VCaP (cell line): ENCODE measurements around the gene CBX8.

Experiments
- H3K27ac ChIP-seq: fragments of 450-650 bp; 2 replicates; pipeline ENCODE4 v1.5.1; 2017
- TF ChIP-seq, protein P1 (sequence below): fragments of 450-650 bp; conservative IDR thresholded peaks from 2 replicates; pipeline ENCODE4 v1.5.1; 2017; ENCODE audit warnings: mild to moderate bottlenecking, moderate library complexity

Gene CBX8

DNA sequence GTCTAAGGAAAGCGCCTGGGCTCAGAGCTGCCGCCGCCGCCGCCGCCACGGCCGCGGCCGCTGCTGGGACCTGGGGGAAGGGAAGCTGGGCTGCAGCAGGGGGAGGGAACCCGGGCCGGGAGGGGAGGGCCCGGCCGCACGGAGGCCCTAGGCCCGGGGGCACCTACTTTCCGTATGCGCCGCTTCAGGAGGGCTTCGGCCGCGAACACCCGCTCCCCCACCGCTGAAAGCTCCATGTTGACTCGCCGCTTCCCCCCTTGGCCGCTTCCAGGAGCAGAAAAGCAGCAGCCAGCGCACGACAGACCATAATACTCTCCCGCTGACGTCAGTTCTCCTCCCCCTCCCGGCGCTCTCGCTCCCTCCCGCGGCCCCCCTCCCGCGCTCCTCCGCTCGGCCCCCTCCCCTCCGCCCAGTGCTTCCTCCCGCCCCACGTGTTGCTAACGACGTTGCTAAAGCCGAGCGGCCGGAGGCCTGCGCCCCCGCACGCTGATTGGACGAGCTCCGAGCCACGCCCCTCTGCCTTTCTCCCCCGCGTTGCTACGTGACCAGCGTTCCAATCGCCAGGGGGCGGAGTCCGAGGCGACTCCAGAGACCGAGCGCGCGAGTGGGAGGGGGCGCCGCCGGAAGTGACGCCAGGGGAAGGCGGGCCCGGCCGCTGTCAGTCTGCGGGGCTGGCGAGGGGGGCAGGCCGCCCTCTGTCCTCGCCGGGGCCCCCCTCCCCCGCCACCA, at the start of gene CBX8:
Gene CBX8 (minus strand): TSS at position 315 of the 729 bp plus-strand sequence. CDS start 79 bp downstream, at position 236.
- TF ChIP-seq, protein P1, sequence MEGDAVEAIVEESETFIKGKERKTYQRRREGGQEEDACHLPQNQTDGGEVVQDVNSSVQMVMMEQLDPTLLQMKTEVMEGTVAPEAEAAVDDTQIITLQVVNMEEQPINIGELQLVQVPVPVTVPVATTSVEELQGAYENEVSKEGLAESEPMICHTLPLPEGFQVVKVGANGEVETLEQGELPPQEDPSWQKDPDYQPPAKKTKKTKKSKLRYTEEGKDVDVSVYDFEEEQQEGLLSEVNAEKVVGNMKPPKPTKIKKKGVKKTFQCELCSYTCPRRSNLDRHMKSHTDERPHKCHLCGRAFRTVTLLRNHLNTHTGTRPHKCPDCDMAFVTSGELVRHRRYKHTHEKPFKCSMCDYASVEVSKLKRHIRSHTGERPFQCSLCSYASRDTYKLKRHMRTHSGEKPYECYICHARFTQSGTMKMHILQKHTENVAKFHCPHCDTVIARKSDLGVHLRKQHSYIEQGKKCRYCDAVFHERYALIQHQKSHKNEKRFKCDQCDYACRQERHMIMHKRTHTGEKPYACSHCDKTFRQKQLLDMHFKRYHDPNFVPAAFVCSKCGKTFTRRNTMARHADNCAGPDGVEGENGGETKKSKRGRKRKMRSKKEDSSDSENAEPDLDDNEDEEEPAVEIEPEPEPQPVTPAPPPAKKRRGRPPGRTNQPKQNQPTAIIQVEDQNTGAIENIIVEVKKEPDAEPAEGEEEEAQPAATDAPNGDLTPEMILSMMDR: no peak
- H3K27ac ChIP-seq: peak within 1 kb of the TSS; percentile 95

DNA sequence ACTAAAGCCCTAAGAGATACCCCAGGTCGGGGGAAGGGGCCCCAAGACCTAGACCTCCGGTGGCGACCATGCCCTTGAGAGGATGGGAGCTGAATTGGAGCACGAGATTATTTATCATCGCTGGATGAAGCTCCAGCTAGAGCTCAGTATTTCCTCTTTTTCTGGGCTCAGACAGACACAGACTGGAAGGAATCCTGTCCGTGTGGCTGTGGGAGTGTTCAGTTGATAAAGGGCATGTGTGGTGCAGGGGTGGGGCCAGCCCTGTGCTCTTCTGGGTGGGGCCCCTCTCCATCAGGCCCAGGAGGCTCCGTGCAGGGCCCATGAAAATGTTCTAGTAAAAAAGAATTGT, 48.7 kb upstream of the CBX8 start:
- peak overlapping the region; percentile 83; the same call in 1 of the 2 replicates for H3K27ac ChIP-seq
- TF ChIP-seq, protein P1: no peak

DNA sequence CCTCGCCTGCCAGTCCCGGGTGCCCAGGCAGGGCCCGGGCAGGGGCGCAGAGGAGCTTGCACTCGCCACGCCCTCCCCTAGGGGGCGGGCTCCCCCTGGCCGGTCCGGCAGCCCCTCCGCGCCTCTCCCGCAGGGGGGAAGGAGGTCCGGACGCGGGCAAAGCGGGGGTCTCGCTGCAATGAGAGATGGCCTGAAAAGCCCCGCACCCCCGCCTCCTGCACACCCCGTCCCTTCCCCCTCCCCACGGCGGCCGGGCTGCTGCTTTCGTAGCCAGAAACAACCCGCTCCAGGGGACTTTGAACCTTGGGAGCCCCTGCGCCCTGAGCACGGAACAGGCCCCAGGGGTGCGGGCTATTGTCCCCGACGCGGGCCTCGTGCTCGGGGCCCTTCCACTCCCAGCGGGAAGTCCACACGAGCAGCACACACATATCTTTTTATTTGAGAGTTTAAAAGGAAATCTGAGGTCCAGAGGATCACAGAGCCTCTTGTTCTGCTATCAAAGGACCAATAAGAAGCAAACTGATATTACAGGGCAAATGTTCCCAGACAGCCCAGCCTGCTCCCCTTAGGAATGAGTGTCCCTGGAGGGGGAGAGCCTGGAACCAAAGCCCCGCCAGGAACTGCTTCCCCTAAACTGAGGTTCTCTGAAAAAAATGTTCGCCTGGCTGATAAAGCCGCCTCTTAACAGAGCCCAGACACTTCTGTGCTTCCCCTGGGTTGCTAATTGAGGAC, 48.2 kb upstream of the CBX8 start:
- TF ChIP-seq, protein P1: peak; percentile 95

DNA sequence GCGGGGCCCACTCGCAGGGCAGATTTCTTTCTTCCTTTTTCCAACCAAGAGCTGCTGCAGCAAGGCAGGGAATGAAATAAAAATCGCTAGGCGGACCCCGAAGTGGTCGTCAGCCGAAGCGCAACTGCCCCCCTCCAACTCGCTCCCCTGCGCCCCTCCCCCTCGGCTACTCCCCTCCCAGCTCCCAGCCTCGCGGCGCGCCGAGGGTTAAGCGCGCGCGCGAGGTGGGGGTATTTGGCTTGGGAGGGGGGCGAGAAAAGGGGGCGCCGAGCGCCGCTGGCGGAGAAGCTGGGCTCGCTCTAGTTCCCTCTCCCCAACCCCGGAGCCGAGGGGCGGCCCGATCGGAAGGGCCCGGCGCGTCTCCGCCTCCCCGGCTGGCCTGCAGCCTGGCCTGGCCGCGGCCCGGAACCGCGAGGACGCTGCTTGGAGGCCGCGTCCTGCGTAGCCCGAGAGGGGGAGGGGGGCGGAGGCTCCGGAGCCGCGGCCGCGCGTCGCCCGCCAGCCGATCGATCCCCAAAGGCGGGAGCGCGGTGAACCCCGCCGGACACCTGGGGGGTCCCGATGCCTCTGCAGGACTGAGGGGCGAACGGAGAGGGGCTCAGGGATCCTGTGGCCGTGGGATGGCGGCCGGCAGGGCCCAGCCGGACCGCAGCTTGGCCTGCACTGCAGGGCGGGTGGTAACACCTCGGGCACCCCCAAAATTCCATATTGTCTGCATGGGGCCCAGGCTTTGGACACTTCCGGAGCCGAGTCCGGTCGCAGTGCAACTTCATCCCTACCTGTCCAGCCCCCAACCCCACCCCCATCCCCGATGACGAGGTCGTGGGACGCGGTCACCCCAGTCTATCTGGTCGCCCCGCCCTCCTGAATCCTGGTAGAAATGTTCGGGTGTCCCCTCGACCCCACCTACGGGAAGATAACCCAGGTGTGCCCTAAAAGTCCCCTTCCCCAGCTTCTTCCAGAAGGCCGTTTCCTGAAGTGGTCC, 47.2 kb upstream of the CBX8 start:
- peak overlapping the region; percentile 83 for H3K27ac ChIP-seq
- TF ChIP-seq, protein P1: no peak

More for the DNA sequence above, 48.2 kb upstream of the CBX8 start:
- H3K27ac ChIP-seq: peak overlapping the region; percentile 83; the same call in 1 of the 2 replicates

DNA sequence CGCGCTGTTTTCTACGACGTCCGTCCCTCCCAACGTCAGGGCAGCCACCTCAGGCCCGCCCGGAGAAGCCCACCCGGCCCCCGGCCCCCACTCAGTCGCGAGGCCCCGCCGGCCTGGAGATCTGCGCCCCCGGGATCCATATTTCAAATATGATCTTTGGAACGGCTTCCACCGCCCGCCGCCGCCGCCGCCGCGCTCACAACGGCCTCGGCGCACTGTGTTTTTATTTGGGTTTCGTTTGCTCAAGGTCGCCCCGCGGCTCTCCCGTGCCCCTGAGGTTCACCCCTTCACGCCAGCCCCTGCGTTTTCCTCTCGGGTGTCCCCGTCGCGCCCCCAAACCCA, 46.6 kb upstream of the CBX8 start:
- H3K27ac ChIP-seq: peak overlapping the region; percentile 83
- TF ChIP-seq, protein P1: no peak

DNA sequence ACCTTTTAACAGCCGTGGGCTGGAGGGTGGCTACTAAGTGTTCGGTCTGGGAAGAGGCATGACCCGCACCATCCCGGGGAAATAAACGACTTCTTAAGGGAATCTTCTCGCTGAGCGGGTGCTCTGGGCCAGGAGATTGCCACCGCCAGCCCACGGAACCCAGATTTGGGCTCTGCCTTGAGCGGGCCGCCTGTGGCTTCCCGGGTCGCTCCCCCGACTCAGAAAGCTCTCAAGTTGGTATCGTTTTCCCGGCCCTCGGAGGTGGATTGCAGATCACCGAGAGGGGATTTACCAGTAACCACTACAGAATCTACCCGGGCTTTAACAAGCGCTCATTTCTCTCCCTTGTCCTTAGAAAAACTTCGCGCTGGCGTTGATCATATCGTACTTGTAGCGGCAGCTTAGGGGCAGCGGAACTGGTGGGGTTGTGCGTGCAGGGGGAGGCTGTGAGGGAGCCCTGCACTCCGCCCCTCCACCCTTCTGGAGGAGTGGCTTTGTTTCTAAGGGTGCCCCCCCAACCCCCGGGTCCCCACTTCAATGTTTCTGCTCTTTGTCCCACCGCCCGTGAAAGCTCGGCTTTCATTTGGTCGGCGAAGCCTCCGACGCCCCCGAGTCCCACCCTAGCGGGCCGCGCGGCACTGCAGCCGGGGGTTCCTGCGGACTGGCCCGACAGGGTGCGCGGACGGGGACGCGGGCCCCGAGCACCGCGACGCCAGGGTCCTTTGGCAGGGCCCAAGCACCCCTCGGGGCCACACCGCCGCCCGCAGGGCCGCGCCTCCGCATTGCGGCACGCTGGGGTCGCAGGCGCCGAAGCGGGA, 46.0 kb upstream of the CBX8 start:
- TF ChIP-seq, protein P1: no peak
- peak overlapping the region; percentile 83; the same call in 1 of the 2 replicates for H3K27ac ChIP-seq
